GM10266 (cell line): Measurements from ENCODE around the gene TIMP2.

Source experiments
- DNase-seq: peaks from one replicate; pipeline ENCODE4 v3.0.0; 2012; ENCODE audit errors: extremely low spot score
- TF ChIP-seq, protein P1 (sequence below): IDR thresholded peaks from 2 replicates; pipeline ENCODE4 v1.5.1; 2012; ENCODE audit warnings: mild to moderate bottlenecking, low read depth; ENCODE audit not compliant: control insufficient read depth, insufficient read depth; ENCODE audit errors: missing control alignments

Gene TIMP2

DNA sequence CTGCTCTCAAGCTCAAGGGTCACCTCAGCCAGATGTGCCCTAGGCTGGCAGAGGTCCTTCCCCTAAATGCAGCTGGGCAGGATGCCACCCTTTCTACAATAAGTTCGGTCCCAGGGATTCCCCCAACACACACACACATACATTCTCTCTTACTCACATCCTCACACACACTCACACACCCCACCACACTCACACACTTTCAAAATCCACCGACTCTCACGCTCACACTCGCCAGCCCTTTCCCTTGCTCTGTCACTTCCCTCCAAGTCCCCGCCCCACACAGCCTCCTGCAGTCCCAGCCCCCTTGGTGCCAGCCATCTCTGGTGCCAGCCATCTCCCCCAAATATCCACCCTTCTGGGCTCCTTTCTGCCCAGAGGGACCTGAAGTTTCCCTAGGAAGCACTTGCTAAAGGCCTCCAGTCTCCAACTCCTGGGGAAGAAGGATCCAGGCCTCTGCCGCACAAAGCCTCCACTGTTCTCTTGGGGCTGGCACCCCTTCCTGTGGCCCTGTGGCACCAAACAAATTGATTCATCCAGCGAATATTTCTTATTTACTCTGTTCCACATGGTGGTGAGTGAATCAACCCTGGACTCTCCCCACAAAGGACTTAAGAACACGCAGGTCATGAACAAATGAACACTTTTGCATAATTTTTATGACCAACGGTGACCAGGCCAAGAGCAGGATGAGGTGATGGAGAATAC lies 80.7 kb downstream of the TIMP2 start:
- no peak for DNase-seq
- TF ChIP-seq, protein P1, sequence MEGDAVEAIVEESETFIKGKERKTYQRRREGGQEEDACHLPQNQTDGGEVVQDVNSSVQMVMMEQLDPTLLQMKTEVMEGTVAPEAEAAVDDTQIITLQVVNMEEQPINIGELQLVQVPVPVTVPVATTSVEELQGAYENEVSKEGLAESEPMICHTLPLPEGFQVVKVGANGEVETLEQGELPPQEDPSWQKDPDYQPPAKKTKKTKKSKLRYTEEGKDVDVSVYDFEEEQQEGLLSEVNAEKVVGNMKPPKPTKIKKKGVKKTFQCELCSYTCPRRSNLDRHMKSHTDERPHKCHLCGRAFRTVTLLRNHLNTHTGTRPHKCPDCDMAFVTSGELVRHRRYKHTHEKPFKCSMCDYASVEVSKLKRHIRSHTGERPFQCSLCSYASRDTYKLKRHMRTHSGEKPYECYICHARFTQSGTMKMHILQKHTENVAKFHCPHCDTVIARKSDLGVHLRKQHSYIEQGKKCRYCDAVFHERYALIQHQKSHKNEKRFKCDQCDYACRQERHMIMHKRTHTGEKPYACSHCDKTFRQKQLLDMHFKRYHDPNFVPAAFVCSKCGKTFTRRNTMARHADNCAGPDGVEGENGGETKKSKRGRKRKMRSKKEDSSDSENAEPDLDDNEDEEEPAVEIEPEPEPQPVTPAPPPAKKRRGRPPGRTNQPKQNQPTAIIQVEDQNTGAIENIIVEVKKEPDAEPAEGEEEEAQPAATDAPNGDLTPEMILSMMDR: no peak

DNA sequence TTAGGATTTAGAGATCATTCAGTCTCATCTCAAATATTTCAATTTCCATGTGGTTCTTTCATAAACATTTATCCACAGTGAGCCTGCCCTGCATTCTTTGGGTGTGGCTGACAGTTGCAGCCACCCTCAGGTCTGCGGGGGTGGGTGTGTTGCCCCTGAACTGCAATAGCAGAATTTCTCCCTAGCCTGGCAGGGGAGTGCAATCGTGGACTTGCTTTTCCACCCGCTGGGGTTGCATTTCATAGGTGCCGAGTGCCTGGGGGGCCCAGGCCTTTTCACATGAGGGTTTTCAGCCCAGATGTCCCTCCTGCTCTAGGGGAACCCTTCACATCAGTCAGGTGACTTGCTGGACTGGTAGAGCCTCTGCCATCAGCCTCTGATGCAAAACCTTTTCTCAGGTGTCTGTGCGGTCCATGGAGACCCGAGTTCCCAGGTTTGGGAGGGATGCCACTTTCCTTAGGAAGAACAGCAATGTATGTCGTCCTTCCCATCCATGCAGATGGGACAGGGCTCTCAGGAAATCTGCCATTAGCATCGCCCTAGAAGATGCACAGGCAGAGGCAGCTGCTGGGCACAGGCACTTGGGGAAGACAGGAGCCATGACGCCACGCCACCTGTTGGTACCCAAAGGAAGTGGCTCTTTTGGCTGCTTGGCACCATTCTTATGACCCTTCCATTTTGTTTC lies 82.2 kb downstream of the TIMP2 start:
- peak; percentile 65 for DNase-seq
- TF ChIP-seq, protein P1: peak; percentile 79

DNA sequence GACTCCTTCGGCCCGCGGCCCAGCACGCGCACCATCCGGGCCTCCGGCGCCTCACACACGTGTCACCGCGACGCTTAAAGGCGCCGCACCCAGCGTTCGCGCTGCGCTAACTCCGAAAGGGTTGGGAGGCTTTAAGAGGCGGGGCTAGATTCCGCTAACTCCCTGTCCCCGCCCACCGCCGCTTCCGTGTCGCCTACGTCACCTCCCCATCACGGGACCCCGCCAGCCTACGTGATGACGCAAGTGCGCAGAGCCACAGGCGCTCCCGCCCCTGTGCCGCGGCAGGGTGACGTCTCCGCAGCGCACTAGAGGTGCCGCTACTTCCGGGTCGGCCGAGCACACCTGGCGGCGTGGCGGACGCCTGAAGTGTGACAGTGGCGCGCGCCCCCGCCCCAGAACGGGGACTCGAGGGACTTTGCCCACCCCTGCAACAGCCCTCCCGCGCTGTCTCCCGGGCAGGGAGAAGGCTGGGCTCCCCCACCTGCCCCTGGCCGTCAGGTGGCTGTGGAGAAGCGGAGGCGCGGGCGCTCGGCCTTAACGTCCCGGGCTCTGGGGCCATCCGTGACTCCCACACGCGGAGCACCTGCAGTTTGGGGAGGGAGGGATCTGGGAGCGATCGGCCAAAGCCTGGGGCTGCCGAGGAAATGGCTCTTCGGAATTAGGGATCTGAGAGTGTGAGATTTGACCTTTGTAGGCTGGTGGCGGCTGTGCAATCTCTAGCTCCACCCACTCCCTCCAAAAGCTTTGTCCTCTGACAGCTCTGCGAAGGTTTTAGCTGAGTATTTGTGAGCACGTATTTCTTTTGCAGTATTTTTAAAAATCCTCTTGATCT lies 84.2 kb downstream of the TIMP2 start, which contains the start of gene USP36:
TSS of gene USP36 (minus strand) at position 35 of the 832 bp plus-strand sequence. CDS start 4,451 bp downstream, outside the sequence.
- TF ChIP-seq, protein P1: no peak

DNA sequence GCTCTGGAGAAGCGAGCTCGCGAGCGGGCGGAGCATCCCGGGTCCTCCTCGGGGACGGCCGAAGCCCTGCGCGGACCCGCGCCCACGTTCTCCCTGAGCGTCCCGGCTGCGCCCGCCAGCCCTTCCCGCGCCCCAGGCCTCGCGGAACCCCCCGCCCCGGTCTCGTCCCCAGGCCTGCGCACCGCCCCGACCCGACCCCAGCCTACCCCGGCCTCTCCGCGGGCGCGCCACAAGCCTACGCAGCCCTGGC lies 84.7 kb downstream of the TIMP2 start:
- no peak for DNase-seq
- TF ChIP-seq, protein P1: no peak

More for the DNA sequence above, 84.2 kb downstream of the TIMP2 start, which contains the start of gene USP36:
- DNase-seq: peak; percentile 99

DNA sequence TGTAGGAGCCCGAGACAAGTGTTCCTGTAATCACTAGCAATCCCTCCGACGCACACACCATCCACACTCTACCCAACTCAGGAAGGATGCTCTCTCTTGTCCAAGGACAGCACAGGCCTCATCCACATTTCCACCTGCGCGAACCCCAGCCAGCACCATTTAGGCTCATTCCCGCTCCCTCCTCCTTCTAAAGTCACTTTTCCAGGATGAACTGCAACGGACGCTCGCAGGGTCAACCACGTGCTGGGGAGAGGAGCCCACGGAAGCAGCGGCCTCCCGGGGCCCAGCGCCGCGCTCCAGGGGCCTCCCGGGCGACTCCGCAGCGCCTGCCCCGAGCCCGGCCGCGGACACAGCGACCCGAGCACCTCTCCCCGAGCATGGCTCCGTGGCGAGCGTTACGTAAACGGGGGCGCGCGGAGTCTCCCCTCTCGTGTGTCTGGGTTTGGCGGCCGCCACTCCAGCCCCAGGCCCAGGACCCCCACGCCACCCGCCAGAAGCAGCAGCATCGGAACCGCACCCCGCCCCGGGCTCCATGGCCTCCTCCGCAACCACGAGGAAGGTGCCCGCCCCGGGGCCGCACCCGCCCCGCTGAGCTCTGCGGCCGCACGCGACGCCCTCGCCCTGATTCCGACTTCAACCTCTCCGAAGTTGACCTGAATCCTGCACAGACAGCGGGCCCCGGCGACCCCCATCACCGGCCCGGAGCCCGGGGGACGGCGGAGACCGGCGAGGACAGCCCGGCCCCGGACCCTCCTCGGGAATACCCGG lies 85.2 kb downstream of the TIMP2 start:
- TF ChIP-seq, protein P1: no peak
- peak; percentile 63 for DNase-seq

DNA sequence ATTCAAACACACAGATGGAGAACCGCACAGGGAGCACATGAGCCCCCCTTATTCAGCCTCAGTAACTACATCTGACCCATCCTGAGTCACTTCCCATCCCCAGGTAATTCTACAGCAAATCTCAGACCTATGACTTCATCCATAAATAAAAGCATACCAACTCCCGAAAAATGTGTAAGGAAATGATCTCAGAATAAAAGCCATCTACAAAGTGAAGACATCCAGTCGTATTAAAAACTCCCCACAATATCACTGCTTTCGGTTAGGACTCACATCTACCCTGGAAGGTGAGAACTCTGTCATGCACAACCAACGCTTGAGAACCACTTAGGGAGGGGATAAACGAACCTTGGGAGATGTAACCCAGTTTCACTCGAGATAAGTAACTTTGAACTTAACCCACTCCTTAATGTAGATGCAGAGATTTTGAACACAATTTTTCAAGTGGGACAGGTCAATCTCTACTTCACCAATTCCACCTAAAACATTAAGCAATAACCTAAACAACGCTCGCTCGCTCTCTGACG lies 85.9 kb downstream of the TIMP2 start:
- DNase-seq: peak; percentile 37
- TF ChIP-seq, protein P1: no peak
